GM21381 (cell line): ENCODE results near the gene GRID1.

Experiments used
- ATAC-seq: cut with Tn5 transposase; IDR thresholded peaks from one replicate; pipeline ENCODE4 v1.9.1; 2021; ENCODE audit warnings: mild to moderate bottlenecking, moderate library complexity; ENCODE audit not compliant: unreplicated experiment

GRID1 gene

DNA sequence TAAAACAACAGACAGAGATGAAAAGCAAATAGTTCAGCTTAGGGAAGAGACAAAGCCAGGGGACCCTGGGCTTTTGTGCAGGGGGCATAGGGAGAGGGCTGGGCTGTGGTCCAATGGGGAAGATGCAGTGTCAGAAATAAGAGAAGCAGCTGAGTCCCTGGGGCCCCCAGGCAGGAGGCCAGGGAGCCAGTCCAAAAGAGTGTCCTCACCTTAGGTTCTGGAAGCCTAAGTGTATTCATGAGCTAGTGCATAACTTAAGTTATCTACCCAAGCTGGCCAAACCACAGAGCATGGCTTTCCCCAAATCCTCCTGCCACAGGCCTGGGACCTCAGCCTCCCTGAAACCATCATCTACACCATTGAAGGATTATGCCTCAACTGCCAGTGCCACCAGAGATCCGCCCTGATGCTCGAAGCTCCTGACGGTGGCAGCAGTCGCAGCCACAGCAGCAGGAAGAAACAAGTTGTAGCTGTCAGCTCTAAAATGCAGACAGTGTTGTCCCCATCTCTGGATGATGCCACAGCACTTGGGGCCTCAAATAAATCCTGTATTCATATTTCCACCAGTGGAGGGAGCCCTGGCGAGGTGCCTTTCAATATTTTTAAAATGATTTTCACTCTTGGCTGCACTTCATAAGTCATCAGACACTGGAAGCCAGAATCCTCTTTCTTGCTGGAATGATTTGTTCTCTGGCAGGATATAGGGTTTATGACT lies 574.6 kb downstream of the GRID1 start:
- ATAC-seq = no peak

DNA sequence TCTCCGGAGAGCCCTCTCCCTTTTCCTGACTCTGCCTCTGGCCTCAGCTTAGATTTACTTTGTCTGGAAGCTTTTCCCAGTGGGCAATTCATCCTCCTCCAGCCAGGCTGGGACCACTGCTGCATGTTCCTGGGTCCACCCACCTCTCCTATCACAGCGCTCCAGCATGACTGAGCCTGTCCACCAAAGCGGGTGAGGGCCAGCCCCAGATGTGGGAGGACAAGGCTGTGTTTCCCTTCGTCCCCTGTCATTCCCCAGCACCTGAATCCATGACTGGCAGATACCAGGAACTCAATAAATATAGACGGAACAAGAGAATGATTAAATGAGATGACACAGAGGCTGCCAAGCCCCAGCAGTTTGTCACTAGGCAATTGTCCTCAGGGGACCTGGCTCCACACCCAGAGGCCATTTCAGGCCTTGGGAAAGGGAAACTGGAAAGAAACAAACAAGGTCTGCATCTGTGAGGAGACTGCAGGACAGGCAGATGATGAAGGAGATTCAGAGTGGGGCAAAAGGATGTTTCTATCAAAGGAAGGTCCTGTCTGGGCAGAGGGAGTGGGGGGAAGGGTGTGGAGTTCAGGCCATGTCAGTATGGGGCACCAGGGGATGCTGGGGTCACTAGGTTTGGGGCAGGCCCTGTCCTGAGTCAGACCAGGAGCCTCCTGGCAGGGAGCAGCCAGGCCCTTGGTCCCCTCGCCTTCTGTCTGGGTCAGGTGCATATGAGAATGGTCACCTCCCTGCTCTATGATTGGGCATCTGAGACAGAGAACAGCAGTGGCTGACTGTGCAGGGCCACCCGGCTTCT lies 576.4 kb downstream of the GRID1 start:
- ATAC-seq = no peak

DNA sequence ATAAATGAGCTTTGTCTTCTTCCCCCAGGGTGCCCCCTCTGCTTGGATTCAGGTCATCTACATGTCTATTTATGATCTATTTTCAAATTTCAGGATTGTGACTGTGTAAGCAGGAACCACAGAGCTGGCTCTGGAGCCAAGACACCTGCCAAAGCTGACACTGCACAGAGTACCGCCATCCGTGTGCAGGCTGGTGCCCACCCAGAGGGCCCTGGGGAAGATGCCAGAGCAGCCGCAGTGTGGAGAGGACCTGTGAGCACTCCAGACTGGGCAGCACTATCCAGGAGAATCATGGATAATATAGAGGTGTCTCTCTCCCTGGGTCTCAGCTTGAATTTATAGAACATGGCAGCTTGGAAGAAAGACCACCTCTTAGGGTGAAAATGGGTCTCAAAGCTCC lies 577.5 kb downstream of the GRID1 start:
- ATAC-seq = no peak

DNA sequence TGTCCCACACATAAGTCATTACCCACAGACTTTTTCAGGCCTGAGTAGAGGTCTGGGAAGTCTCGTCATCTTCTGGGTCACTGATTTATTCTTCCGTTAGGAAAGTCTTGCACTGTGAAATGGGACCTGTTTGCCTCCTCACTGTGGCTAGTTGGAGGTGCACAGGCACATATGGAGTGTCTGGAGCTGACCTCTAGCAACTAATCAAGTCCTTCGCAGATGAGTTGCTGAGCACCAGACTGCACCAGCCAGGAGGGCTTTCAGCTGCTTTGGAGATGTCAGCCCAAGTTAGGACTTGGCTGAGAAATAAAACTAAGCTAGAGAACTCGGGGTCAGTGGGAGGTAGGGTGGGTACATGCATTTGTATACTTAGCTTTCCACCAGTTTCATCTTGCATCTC lies 578.0 kb downstream of the GRID1 start:
- no peak for ATAC-seq

DNA sequence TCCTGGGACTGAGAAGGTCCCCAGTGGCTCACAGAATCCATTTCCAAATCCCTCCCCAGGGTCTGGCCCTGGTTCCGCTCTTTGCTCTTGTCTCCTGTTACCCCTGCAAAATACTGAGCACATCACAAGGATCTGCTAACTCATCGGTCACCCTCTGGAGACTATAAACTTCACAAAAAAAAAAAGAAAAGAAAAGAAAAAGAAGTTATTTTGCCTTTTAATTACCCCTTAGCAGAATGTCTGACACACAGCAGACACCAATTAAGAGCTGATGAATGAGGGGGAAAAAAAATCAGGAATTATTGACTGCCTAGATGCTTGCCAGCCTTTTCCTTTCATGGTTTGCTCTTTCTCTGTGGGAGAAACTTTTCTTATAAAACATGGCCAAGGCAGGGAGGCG lies 578.7 kb downstream of the GRID1 start:
- ATAC-seq = no peak

DNA sequence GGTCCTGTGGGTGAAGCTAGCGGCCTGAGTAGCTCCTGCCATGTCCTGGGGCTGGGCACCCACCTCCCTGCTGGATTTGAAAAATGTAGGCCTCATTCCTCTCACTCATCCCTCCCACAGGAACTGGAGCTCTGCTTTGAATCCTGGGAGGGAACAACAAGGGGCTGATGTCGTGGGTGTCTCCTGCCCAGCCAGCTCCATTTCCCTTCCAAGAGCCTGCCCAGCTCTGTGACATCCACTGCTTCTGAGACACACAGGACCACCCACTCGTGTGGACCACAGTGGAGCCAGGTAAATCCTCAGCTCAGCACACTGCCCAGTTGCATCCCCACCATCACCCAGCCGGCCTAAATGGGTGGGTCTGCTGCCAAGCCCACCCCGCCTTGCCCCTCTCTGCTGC lies 579.2 kb downstream of the GRID1 start:
- no peak for ATAC-seq

DNA sequence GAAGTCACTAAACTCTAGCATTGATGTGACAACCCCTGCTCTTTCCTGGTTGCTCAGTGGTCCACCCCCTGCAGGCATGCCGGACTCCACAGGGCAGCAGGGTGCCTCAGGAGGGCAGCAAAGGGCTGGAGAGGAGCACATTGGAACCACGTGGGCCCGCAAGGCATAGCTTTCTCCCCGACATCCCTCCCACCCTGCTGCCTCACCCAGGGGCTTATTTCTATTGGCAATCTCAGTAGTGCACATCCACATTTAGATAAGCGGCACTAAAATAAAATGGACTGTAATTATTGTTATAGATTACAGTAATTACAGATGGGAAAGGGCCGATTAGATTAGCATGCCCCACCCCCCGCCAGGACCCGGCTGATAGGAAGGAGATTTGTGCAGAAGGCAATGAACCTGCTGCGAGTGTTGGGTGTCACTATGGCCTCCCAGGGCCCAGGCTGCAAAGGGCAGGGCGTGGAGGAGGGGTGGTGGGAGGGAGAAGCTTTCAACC lies 580.1 kb downstream of the GRID1 start:
- no peak for ATAC-seq

DNA sequence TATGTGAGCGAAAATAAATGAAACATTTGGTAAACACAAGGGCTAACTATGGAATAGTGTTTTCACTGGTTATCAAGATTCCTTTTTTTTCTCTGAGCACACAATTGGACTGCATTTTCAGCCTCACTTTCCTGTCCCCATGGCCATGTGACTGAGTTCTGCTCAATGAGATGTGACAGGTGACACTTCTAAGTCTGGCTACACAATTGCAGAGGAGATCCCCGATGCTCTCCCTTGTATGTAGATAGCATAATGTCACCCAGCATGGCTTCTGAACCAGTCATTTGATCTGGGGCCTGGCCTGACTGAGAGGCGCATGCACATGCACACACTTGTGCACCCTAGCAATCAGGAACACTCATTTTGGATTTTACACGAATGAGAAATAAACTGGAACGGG lies 581.8 kb downstream of the GRID1 start:
- no peak for ATAC-seq

DNA sequence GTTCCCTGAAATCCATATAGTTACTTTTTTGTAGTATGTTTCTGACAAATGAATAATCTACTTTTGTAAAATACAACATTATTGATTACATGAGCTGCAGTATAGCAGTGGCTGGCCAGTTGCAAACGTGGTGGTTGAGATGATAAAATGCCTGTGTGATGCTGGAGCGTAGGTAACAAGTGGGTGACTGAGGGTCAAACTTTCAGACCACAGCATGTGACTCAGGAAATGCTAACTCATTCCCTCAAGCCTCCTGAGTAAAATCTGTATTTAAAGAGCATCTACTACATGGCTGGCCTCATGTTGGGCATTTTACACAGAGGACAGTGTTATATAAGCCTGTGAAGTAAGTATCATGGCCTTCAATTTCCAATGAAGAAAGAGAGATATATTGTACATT lies 585.2 kb downstream of the GRID1 start:
- ATAC-seq = no peak

DNA sequence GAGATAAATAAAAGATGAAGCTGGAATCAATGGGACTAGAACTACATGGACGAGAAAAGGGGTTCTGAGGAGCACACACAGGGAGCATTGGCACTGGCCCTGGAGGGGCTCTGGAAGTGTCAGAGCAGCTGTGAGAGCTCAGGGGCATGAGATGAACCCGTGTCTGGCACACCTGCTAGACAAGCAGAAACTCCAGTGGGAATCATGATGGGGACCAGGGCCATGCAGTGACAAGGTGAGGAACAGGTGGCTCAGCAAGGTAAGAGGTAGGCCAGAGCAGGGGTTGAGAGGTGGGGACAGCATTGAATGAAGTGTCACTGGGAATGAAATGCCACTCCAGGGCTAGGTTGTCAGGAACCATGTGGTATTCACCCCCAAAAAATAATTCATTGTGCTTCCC lies 588.5 kb downstream of the GRID1 start:
- ATAC-seq = no peak

DNA sequence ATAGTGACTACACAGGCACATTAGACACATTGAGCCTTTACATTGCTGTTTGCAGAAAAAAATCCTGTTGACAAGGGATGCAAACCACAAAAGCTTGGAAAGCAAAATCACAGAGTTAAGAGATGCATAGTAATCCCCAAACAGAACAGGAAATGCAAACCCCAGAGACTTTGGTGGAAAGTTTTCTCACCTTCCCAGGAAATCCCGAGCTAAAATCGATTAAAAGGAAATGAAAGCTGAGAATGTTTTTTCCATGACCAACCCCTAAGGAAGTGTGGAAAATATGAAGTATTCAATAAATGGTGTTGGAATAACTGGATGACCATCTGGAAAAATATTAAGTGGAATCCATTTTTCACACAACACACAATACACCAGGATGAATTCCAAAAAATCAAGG lies 598.7 kb downstream of the GRID1 start:
- no peak for ATAC-seq

DNA sequence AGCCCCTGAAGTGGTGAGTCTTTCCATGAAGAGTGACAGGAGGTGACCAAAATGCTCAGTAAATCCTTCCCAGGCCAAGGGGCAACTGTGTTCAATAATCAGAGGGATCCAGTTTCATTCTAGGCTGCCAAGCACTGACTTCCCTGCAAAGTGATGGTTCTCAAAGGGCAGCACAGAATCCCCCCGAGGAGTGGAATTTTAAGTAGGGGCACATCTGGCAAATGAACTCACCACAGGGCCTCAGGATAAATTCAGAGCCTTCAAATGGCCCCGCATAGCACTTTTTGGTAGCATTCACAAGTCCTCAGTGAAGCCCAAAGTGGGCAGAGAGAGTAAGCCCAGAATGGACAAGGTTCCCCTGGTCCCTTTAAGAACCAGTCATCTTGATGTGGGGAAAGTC lies 602.5 kb downstream of the GRID1 start:
- no peak for ATAC-seq

DNA sequence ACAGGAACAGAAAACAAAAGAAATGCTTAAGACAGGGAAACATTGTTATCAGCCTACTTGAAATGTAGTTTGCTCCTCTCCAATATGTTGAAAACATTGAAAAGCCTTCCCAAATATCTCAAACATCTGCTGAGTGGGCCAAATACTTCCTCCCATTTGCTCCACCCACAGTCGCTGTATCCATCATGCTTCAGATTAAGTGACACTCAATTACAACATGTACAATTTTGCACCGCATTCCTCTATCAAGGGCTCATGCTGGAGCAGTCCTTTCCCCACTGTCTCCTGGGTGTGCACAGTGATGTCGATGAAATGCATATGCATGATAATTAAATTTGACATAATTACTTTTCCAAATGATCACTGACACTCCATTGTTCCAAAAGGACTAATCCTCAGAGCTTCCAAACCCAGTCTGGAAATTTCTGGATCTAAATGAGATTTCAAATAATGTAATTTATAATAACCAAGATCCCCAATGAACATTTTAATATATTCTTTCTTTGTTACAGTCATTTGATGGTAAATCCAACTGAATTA lies 604.6 kb downstream of the GRID1 start:
- ATAC-seq = no peak

DNA sequence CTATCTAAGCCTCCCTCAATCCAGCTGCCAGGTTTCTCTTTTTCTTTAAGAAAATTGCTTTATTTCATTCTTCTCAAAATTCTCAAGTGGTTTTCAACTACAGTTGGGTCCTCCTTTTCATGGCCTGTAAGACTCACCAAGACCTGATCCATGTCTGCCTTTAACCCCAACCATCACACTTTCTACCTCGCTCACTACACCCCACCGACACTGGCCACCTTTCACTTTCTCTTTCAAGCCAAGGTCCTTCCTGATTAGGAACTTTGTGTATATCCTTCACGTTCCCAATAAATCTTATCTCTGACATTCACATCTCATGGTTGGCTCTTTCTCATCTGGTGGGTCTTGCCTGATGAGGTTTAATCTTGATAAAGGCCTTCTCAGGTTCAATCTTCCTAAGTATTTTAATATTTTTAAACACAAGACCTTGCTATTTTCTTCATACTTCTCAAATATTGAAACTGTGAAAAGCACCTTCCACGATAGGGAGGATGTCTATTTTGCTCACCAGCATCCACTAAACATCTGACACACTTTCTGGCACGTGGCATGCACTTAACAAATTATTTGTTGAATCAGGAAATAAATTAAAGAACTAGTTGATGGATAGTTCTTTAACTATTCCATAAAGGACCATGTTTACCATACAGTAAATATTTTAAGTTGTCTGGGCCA lies 624.8 kb downstream of the GRID1 start:
- ATAC-seq = peak; percentile 81

DNA sequence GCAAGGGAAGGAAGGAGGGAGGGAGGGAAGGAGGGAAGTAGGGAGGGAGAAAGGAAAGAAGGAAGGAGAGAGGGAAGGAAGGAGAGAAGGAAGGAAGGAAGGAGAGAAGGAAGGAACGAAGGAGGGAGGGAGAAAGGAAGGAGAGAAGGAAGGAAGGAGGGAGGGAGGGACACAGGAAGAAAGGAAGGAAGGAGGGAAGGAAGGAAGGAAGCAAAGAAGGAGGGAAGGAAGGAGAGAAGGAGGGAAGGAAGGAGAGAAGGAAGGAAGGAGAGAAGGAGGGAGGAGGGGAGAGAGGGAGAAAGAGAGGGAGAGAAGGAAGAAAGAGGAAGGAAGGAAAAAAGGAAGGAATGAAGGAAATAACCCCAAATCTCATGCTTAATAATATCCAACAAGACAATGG lies 630.6 kb downstream of the GRID1 start:
- ATAC-seq = no peak

DNA sequence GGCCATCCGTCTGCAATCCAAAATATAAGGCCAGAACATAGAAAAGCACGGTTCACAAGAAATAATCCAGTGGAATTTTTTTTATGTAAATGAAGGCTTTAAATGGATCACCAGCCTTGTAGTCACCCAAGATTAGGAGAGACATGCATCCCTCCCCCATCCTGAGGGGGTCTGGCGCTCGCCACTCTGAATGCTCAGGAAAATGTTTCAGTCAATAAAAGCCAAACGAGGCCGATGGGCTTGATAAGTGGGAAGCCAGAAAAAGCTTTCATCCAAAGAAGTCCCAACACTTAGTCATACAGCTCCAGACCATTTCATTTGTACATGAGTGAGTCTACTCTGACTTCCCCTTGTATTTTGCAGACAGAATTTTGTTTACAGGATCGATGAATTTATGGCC lies 631.8 kb downstream of the GRID1 start:
- ATAC-seq = no peak

DNA sequence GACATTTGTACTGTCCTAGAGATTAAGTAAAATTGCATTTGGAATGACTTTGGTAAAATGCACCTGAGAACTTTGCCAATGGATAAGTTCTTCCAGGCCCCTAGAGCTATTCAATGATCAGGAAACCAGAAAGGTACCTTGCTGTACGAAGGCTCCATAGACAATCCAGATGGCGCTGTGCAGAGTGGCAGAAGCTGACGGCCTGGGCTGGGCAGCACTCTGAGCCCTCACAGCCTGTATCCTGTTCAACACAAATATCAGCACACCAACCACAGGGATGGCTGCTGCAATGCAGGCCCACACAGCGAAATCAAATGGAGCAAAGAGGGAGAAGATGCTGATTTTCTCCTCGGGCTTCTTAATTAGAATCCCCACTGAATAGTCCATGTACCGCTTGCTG lies 642.4 kb downstream of the GRID1 start:
- ATAC-seq = no peak

DNA sequence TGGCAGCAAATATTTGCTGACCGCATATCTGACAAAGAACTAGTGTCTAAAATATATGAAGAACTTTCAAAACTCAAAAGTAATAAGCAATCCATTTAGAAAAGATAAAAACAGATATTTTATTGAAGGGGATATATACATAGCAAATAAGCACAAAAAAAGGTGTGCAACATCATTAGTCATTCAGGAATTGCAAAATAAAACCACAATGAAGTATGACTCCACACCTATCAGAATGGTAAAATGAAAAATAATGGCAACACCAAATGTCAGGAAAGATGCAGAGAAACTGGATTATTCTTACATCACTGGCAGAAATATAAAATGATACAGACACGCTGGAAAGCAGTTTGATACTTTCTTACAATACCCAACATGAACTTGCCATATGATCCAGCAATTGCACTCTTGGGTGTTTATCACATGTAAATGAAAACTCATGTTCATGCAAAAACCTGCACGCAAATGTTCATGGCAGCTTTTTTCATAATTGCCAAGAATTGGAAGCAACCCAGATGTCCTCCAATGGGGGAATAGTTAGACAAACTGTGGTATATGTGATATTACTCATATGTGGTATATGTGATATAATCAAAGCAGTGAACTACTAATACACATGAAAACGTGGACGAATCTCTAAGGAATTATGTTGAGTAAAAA lies 645.5 kb downstream of the GRID1 start:
- ATAC-seq = no peak

DNA sequence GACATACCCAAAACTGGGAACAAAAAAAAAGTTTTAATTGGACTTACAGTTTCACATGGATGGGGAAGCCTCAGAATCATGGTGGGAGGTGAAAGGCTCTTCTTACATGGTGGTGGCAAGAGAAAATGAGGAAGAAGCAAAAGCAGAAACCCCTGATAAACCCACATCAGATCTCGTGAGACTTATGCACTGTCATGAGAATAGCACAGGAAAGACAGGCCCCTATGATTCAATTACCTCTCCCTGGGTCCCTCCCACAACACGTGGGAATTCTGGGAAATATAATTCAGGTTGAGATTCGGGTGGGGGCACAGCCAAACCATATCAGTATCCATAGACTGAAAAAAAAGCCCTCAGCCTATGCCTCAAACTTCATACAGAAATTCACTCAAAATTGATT lies 647.2 kb downstream of the GRID1 start:
- ATAC-seq = no peak

DNA sequence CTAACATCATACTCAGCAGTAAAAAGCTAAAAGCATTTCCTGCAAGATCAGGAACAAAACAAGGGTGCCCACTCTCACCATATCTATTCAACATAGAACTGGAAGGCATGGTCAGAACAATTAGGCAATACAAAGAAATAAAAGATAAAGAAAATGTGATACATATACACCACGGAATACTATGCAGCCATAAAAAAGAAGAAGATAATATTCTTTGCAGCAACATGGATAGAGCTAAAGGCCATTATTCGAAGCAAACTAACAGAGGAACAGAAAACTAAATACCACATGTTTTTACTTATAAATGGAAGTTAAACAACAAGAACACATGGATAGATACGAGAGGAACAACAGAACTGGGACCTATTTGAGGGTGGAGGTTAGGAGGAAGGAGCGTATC lies 652.7 kb downstream of the GRID1 start:
- no peak for ATAC-seq

DNA sequence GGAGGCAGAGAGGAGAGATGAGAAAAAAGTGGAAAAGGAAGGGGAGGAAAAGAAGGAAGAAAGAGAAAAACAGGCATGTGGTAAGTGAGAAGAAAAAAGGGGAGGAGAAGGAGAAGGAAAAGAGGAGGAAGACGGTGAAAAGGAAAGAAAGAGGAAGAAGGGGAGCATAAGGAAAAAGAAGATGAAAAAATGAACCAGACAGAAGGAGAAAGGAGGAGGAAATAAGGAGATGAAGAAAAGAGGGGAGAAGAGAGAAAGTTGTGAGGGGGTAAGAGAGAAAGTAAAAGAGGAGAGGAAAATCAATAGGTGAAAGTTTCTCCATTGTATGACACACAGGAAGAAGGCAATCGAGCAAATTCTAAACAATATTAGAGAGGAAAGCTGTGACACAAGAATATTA lies 663.8 kb downstream of the GRID1 start:
- ATAC-seq = no peak
